Brain microvascular endothelial cell (primary cell): ENCODE measurements around the gene PLPPR3.
A peak's percentile ranks its signal among the peaks of the same experiment; 100 is the strongest.

Experiments used
- DNase-seq: peaks from one replicate; pipeline ENCODE4 v3.0.0-alpha.2; 2020
- H3K27ac ChIP-seq: fragments of 250-450 bp; sonication (Bioruptor Pico); 2 replicates; pipeline ENCODE4 v1.5.1; 2020; ENCODE audit warnings: mild to moderate bottlenecking, moderate library complexity
- H3K27me3 ChIP-seq: fragments of 250-450 bp; sonication (Bioruptor Pico); replicated peaks from 2 replicates; pipeline ENCODE4 v1.5.1; 2020; ENCODE audit warnings: mild to moderate bottlenecking
- H3K36me3 ChIP-seq: fragments of 250-450 bp; sonication (Bioruptor Pico); replicated peaks from 2 replicates; pipeline ENCODE4 v1.5.1; 2020; ENCODE audit warnings: mild to moderate bottlenecking
- H3K4me3 ChIP-seq: 2 replicates; pipeline ENCODE4 v1.5.1; 2011; ENCODE audit warnings: low read depth, mild to moderate bottlenecking, control low read depth, low read length, moderate library complexity
- in situ Hi-C: cut with HindIII; loops from 2 replicates; pipeline ENCODE4 v1.10.0; 2017; ENCODE audit warnings: low sequenced_read_pairs, low pct_ligation_motif_present
- TF ChIP-seq, protein P1 (sequence below): IDR thresholded peaks from 2 replicates; pipeline ENCODE4 v1.5.1; 2011; ENCODE audit warnings: low read depth, mild to moderate bottlenecking, moderate library complexity, low read length, control low read depth, inconsistent platforms; ENCODE audit errors: missing control alignments

PLPPR3 gene

DNA sequence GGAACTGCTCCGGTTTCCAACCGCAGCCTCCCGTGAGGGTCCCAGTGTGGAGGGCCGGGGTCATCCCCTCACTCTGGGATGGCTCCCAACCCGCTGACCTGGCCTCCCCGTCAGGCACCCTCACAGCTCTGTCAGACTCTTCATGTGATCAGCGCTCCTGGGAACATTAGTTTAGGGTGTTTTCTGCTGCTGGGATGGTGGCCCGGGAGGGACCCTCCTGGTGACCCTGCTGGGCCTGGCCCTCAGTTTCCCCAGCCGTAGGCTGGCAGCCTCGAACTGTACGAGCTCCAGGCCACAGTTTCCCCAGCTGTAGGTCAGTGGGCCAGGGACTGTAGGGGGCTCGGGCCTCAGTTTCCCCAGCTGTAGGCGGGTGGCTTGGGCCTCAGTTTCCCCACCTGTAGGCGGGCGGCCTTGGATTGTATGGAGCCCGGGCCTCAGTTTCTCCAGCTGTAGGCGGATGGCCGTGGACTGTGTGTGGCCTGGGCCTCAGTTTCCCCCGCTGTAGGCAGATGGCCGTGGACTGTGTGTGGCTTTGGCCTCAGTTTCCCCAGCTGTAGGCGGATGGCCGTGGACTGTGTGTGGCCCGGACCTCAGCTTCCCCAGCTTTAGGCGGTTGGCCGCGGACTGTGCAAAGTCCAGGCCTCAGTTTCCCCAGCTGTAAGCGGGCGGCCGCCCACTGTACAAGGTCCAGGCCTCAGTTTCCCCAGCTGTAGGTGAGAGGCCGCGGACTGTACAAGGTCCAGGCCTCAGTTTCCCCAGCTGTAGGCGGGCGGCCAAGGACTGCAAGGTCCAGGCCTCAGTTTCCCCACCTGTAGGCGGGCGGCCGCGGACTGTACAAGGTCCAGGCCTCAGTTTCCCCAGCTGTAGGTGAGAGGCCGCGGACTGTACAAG lies 25.8 kb downstream of the PLPPR3 start:
- in situ Hi-C loops: no loop called here
- TF ChIP-seq, protein P1, sequence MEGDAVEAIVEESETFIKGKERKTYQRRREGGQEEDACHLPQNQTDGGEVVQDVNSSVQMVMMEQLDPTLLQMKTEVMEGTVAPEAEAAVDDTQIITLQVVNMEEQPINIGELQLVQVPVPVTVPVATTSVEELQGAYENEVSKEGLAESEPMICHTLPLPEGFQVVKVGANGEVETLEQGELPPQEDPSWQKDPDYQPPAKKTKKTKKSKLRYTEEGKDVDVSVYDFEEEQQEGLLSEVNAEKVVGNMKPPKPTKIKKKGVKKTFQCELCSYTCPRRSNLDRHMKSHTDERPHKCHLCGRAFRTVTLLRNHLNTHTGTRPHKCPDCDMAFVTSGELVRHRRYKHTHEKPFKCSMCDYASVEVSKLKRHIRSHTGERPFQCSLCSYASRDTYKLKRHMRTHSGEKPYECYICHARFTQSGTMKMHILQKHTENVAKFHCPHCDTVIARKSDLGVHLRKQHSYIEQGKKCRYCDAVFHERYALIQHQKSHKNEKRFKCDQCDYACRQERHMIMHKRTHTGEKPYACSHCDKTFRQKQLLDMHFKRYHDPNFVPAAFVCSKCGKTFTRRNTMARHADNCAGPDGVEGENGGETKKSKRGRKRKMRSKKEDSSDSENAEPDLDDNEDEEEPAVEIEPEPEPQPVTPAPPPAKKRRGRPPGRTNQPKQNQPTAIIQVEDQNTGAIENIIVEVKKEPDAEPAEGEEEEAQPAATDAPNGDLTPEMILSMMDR: no peak
- Histone ChIP-seq H3K27ac (no peak overlapping the region), H3K36me3 (peaks cover 23% of the 10 kb centered on the region), H3K4me3 (peak overlapping the region; percentile 67), H3K27me3 (no peaks in the 10 kb centered on the region)
- no peak for DNase-seq

DNA sequence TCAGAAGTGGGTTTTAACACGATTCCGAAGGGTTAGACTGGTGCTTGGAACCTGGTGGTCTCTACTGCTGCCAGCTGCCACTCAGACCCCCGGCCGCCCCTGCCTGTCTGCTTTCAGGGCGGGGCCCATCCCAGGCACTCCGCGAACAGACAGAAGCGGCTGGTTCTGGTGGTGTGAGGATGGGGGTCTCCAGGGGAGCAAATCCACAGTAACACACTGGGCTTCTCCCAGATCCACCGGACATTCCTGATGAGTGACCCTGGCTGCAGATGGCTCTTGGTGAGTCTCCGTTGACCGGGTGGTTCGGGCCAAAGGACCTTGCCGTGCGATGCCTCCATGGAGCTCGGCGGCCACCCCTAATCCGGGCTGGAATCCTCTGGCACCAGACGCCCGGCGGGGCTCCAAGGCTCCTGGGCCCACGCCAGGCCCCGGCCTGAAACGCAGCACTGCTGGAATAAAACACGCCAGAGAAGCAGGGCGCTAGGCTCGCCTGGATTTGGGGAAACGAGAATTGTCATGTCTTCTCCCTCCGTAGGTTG lies 26.6 kb downstream of the PLPPR3 start:
- TF ChIP-seq, protein P1: no peak
- Histone ChIP-seq H3K27me3 (no peaks in the 10 kb centered on the region), H3K36me3 (peaks cover 16% of the 10 kb centered on the region), H3K4me3 (no peak overlapping the region), H3K27ac (no peak overlapping the region)
- in situ Hi-C loops: no loop called here
- DNase-seq: no peak

DNA sequence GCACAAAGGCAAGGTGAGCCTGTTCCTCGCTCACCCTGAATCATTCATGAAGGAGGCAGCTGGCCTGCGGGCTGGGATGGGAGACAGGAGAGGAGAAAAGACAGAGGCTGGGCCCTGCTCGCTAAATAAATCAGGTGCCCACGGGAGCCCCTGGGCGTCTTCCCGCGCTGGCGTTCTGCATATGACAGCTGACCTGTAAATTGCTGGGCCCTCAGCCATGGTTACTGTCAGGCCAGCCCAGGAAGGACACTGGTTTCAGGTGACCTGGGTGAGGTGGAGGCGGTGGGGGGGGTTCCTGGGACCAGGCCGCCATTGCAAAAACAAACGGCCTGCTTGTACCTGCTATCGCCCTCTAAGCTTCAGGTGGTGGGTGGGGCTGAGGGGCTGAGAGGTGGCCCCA lies 27.9 kb downstream of the PLPPR3 start:
- H3K36me3 ChIP-seq: peaks cover 6% of the 10 kb centered on the region
- in situ Hi-C loops: no loop called here
- TF ChIP-seq, protein P1: no peak
- no peak overlapping the region for H3K27ac ChIP-seq
- no peaks in the 10 kb centered on the region for H3K27me3 ChIP-seq
- H3K4me3 ChIP-seq: no peak overlapping the region
- DNase-seq: no peak

DNA sequence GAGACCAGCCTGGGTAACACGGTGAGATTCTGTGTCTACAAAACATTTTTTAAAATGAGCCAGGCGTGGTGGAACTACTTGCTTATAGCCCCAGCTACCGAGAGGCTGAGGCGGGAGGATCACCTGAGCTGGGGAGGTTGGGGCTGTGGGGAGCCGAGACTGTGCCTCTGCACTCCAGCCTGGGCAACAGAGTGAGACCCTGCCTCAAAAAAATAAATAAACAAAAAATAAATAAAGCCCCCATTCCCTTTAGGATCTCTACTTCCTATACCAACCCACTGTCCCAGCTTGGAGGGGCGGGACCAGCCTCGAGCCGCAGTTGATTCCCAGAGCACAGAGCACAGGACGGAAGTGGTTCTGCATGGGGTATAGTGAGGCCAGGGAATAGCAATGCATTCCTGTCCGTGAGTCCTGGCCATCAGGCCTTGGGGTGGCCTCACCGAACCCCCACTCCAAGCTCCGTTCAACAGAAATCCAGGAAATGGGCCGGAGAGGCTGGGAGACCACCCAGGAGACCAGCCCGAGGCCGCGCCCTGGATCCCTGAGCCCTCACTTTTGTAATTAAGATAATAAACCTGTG lies 29.4 kb downstream of the PLPPR3 start:
- no peaks in the 10 kb centered on the region for H3K36me3 ChIP-seq
- H3K4me3 ChIP-seq: no peak overlapping the region
- TF ChIP-seq, protein P1: no peak
- H3K27me3 ChIP-seq: no peaks in the 10 kb centered on the region
- DNase-seq: no peak
- H3K27ac ChIP-seq: no peak overlapping the region
- in situ Hi-C loops: no loop called here

DNA sequence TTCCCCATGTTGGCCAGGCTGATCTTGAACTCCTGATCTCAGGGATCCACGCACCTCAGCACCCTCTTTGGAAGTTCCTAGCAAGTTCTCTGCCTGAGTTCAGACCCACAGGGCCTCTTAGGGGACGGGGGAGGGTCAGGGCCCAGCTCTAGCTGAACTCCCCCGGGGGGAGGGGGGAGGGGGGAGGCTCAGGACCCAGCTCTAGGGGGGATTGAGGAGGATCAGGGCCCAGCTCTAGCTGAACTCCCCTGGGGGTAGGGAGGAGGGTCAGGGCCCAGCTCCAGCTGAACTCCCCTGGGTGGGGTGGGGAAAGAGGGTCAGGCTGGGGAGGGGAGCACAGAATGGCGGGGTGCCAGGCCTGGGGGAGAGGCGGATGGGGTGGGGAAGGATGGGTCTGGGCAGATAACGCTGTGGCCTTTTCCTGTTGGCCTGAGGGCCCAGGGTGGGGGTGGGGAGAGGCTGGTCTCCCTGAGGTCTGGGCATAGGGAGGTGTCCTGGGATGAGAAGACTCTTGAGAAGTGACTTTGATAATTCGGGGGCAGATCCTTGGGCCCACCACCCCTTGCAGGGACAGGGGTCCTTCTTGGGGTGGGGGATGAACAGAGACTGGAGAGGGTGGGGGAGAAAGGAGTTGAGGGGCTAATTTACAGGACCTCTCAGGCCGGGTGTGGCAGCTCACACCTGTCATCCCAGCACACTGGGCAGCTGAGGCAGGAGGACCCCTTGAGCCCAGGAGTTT lies 30.0 kb downstream of the PLPPR3 start:
- TF ChIP-seq, protein P1: no peak
- no peaks in the 10 kb centered on the region for H3K36me3 ChIP-seq
- H3K27me3 ChIP-seq: no peaks in the 10 kb centered on the region
- in situ Hi-C loops: no loop called here
- DNase-seq: no peak
- H3K4me3 ChIP-seq: no peak overlapping the region
- H3K27ac ChIP-seq: no peak overlapping the region
